ENCODE measurements around the gene CEP76.
A peak's percentile ranks its signal among the peaks of the same experiment; 100 is the strongest.
"Not testable (repeated sequence)": the region's sequence is repeated elsewhere in the genome, so short reads cannot be mapped to it uniquely, and the experiment has no call there.

The CEP76 gene

DNA sequence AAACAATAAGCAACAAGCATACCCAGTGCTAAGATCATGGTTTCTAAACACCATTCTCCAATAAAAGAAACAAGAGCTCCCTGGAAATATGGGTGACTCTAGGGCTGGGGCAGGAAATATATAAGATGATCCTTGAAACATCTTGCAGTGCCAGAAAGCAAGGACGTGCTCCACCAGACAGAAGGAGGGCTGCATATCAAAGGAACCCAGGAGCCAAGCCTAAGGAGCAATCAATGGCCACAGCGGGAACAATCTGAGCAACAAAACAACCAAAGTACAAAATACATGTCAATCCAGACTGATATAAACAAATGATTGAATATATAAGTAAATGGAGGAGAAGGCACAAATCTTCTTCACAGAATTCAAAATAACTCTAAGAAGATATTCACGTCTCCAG lies 54.8 kb downstream of the CEP76 start:
- no peak overlapping the region for H3K4me3 ChIP-seq (ENCODE audit: control insufficient read depth, low read depth, low read length)
- TF ChIP-seq, protein P1, sequence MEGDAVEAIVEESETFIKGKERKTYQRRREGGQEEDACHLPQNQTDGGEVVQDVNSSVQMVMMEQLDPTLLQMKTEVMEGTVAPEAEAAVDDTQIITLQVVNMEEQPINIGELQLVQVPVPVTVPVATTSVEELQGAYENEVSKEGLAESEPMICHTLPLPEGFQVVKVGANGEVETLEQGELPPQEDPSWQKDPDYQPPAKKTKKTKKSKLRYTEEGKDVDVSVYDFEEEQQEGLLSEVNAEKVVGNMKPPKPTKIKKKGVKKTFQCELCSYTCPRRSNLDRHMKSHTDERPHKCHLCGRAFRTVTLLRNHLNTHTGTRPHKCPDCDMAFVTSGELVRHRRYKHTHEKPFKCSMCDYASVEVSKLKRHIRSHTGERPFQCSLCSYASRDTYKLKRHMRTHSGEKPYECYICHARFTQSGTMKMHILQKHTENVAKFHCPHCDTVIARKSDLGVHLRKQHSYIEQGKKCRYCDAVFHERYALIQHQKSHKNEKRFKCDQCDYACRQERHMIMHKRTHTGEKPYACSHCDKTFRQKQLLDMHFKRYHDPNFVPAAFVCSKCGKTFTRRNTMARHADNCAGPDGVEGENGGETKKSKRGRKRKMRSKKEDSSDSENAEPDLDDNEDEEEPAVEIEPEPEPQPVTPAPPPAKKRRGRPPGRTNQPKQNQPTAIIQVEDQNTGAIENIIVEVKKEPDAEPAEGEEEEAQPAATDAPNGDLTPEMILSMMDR (conservative IDR thresholded peaks at IDR 0.05; ENCODE audit: control insufficient read depth, insufficient read depth, low read depth, low read length): no peak
- DNase-seq (ENCODE audit: low read depth): no peak

DNA sequence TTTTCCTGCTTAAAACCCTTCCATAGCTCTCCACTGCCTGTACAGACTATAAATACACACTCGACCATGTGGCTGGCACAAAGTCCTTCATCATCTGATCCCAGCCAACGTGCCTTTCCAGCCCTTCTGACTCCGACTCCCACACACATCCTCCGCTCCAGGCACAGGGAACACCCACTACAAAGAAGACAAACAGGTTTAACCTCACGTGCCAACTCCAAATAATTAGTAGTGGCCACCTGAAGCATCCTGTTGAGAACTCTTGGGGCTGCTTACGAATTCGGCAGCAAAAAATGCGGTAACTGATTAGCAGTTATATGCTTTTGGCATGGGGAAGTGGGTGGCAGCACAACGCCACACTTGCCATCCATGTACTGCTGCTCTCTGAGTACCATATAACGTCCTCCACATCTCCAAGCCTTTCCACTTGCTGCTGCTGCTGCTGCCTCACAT lies 56.7 kb downstream of the CEP76 start:
- TF ChIP-seq, protein P1 (conservative IDR thresholded peaks at IDR 0.05; ENCODE audit: control insufficient read depth, insufficient read depth, low read depth, low read length): no peak
- peak; percentile 48 for DNase-seq (ENCODE audit: low read depth)
- no peak overlapping the region for H3K4me3 ChIP-seq (ENCODE audit: control insufficient read depth, low read depth, low read length)

DNA sequence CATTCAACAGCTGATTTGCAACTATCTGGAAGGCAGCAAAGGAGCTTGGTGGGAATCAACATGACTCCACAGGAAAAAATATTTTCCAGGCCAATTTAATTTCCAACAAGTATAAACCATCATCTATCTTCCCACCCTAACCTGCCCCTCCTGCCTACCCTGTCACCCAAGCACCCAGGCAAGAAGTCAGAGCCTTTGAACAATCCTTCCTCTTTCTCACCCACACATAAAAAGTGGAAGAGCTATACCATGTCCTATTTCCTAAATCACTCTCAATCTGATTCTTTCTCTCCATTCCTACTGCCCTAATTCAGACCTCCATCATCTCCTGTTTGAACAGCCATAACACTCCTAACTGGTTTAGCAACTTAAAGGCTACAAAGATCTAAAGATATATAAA lies 57.3 kb downstream of the CEP76 start:
- no peak for DNase-seq (ENCODE audit: low read depth)
- TF ChIP-seq, protein P1 (conservative IDR thresholded peaks at IDR 0.05; ENCODE audit: control insufficient read depth, insufficient read depth, low read depth, low read length): no peak
- H3K4me3 ChIP-seq (ENCODE audit: control insufficient read depth, low read depth, low read length): no peak overlapping the region

DNA sequence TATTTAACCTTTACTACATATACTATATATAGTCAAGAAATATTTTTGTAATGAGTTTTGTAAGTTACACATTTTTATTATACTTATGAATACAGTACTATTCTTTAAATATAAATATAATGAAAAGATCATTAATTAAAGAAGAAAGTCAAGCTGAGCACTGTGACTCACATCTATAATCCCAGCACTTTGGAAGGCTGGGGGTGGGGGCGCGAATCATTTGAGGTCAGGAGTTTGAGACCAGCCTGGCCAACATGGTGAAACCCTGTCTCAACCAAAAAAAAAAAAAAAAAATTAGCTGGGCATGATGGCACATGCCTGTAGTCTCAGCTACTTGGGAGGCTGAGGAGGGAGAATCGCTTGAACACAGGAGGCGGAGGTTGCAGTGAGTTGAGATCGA lies 58.8 kb downstream of the CEP76 start:
- DNase-seq (ENCODE audit: low read depth): peak; percentile 33
- not testable (repeated sequence) for H3K4me3 ChIP-seq (ENCODE audit: control insufficient read depth, low read depth, low read length)

DNA sequence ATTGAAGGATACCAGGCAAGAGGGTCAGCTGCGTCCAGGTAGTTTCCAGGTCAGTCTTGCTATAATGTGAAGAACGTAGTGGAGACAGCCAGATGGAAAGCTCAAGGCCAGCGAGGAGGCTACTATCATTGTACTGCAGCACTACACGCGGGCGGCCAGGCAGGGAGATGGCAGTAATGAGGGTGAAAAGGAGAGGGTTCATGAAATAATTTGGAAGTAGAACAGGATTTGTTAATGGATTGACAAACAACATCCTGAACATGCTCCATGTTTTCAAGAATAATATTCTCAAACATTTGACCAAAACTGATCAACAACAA lies 61.7 kb downstream of the CEP76 start:
- no peak for DNase-seq (ENCODE audit: low read depth)
- TF ChIP-seq, protein P1 (conservative IDR thresholded peaks at IDR 0.05; ENCODE audit: control insufficient read depth, insufficient read depth, low read depth, low read length): no peak
- H3K4me3 ChIP-seq (ENCODE audit: control insufficient read depth, low read depth, low read length): no peak overlapping the region

DNA sequence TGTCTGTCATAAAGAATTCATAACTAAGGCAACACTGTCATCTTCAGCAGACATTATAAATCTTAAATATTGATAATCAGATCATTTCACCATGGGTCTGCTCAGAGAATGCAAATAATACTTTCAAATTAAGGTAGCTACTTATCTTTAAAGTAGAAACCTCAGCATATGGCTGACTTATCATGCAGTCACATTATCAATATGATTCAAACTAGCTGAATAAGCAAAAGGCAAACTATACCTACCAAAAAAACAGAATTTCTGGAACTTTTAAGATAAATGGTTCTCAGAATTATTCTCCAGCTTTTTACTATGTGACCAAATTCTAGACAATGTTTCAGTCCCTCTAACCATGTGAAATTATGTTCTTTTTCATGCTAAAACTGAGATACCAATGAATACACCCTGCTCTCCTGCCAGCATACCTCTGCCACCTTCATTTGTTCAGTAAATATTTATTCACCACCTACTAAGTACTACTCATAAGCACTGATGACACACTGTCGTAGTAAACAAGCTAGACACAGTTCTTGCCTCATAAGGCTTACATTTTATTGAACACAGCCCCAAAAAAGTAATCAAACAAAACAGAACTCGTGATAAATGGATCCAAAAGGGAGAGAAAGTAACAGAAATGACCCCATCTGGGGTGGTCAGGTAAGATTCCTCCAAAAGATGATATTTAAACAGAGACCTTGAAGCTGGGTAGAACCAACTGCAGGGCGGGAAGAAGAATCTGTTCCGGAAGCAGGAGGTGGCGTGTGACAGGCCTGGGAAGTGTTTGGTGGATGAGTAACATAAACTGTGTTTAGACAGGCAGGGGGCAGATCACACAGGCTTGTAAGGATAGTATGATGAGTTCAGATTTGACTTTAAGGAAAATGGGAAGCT lies 62.3 kb downstream of the CEP76 start:
- TF ChIP-seq, protein P1 (conservative IDR thresholded peaks at IDR 0.05; ENCODE audit: control insufficient read depth, insufficient read depth, low read depth, low read length): peak; percentile 5
- peak; percentile 76 for DNase-seq (ENCODE audit: low read depth)

DNA sequence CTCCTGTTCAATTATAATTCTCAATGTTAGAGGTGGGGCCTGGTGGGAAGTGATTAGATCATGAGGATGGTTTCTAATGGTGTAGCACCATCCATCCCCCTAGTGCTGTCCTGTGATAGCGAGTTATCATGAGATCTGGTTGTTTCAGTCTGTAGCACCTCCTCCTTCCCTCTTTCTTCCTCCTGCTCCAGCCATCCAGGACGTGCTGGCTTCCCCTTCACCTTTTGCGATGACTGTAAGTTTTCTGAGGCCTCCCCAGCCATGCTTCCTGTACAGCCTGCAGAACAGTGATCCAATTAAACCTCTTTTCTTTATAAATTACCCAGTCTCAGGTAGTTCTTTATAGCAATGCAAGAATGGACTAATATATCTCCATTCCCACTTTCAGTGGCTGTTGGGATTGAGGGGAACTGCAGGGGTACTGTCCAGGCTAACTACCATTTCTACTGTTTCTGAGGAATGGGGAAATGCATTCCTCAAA lies 63.8 kb downstream of the CEP76 start:
- TF ChIP-seq, protein P1 (conservative IDR thresholded peaks at IDR 0.05; ENCODE audit: control insufficient read depth, insufficient read depth, low read depth, low read length): no peak
- no peak overlapping the region for H3K4me3 ChIP-seq (ENCODE audit: control insufficient read depth, low read depth, low read length)
- no peak for DNase-seq (ENCODE audit: low read depth)

More for the DNA sequence above, 62.3 kb downstream of the CEP76 start:
- H3K4me3 ChIP-seq (ENCODE audit: control insufficient read depth, low read depth, low read length): no peak overlapping the region

All from fibroblast of mammary gland (primary cell).